ENCODE measurements around the gene FGD4.

FGD4 gene

DNA sequence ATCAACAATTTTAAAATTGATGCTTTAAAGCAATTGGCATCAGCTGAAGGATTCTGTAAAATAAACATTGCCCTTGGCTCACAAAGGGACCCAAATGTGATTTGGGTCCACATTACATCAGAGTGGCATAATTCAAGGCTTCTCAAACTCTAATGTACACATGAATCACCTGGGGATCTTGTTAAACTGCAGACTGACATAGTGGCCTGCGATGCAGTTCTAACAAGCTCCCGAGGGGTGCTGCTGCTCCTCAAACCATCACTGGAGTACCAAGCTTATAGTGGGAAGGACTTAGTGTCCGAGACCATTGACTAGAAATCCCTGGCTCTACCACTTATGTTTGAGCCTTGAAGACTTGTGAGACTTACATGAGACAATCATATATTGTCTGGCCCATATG lies 247.9 kb downstream of the FGD4 start:
- TF ChIP-seq CTCF (IDR thresholded peaks at IDR 0.05; ENCODE audit: unreplicated experiment in 3 of 3): no peak
- Mint-ChIP-seq H3K36me3 (ENCODE audit: low read depth) (no peaks in the 10 kb centered on the region), H3K4me1 (no peaks in the 10 kb centered on the region), H3K27me3 (ENCODE audit: low read depth) (peaks cover 4% of the 10 kb centered on the region), H3K4me3 (no peak overlapping the region), H3K9me3 (no peaks in the 10 kb centered on the region), H3K27ac (no peak overlapping the region)

- no peak overlapping the region for H3K27ac Mint-ChIP-seq
- no peak overlapping the region for H3K4me3 Mint-ChIP-seq
- peaks cover 4% of the 10 kb centered on the region for H3K27me3 Mint-ChIP-seq (ENCODE audit: low read depth)
- no peaks in the 10 kb centered on the region for H3K9me3 Mint-ChIP-seq
- H3K36me3 Mint-ChIP-seq (ENCODE audit: low read depth): no peaks in the 10 kb centered on the region
- no peaks in the 10 kb centered on the region for H3K4me1 Mint-ChIP-seq
- TF ChIP-seq CTCF (IDR thresholded peaks at IDR 0.05; ENCODE audit: unreplicated experiment in 3 of 3): no peak
Observed at GRCh38 chr12:32650508-32650907, 251.2 kb downstream of the FGD4 start.

GRCh38 chr12:32651151-32651955 lies 252.0 kb downstream of the FGD4 start:
- Mint-ChIP-seq H3K9me3 (no peaks in the 10 kb centered on the region), H3K27me3 (ENCODE audit: low read depth) (peaks cover 4% of the 10 kb centered on the region), H3K4me3 (no peak overlapping the region), H3K27ac (no peak overlapping the region), H3K4me1 (no peaks in the 10 kb centered on the region), H3K36me3 (ENCODE audit: low read depth) (no peaks in the 10 kb centered on the region)
- TF ChIP-seq CTCF (IDR thresholded peaks at IDR 0.05; ENCODE audit: unreplicated experiment in 3 of 3): no peak

- H3K4me1 Mint-ChIP-seq: no peaks in the 10 kb centered on the region
- no peak for TF ChIP-seq CTCF (IDR thresholded peaks at IDR 0.05; ENCODE audit: unreplicated experiment in 3 of 3)
- no peaks in the 10 kb centered on the region for H3K9me3 Mint-ChIP-seq
- no peak overlapping the region for H3K4me3 Mint-ChIP-seq
- no peak overlapping the region for H3K27ac Mint-ChIP-seq
- H3K36me3 Mint-ChIP-seq (ENCODE audit: low read depth): no peaks in the 10 kb centered on the region
- H3K27me3 Mint-ChIP-seq (ENCODE audit: low read depth): peaks cover 4% of the 10 kb centered on the region
Observed at GRCh38 chr12:32651956-32652210, 252.5 kb downstream of the FGD4 start.

- peak overlapping the region in 1 of 3 experiments; percentile 34 for H3K27ac Mint-ChIP-seq
- no peaks in the 10 kb centered on the region for H3K9me3 Mint-ChIP-seq
- H3K4me3 Mint-ChIP-seq: no peak overlapping the region
- no peaks in the 10 kb centered on the region for H3K36me3 Mint-ChIP-seq (ENCODE audit: low read depth)
- H3K4me1 Mint-ChIP-seq: peaks cover 10% of the 10 kb centered on the region
- H3K27me3 Mint-ChIP-seq (ENCODE audit: low read depth): no peaks in the 10 kb centered on the region
- TF ChIP-seq CTCF (IDR thresholded peaks at IDR 0.05; ENCODE audit: unreplicated experiment in 3 of 3): no peak
Observed at GRCh38 chr12:32659908-32660440, 260.6 kb downstream of the FGD4 start.

DNA sequence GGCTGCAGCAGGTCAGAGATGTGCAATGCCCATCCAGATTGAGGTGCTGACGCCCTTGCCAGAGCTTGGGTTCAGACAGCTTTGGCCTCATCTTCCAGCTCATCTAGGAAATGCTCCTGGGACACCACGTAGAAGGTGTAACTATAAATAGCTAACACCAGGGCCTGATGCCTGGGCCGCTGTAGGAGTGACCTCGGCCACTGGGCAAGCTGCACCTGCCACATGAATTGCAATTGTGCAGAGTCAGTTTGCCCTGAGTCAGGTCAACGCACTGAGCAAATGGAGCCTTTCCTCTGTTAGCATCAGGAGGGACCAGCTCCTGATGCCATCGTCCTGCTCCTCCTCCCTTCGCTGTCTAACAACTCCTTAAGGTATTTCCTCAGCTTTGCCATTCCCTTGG lies 262.3 kb downstream of the FGD4 start:
- H3K27me3 Mint-ChIP-seq (ENCODE audit: low read depth): no peaks in the 10 kb centered on the region
- no peak overlapping the region for H3K27ac Mint-ChIP-seq
- H3K4me1 Mint-ChIP-seq: peaks cover 10% of the 10 kb centered on the region
- no peaks in the 10 kb centered on the region for H3K9me3 Mint-ChIP-seq
- TF ChIP-seq CTCF (IDR thresholded peaks at IDR 0.05; ENCODE audit: unreplicated experiment in 3 of 3): no peak
- H3K36me3 Mint-ChIP-seq (ENCODE audit: low read depth): no peaks in the 10 kb centered on the region
- no peak overlapping the region for H3K4me3 Mint-ChIP-seq

Measured in nephron (organoid).